ENCODE data around the gene CAMK2A. TPM values are rescaled to one million over a fixed set of nuclear protein-coding genes. Genes with fewer than 3 reads are reported as not detected.
A peak's percentile ranks its signal among the peaks of the same experiment; 100 is the strongest.

CAMK2A gene
- total RNA-seq, 1 donor, result 0.09 TPM

- no peak overlapping the region for H3K4me3 ChIP-seq (ENCODE audit: low read depth, low read length)
- no peak for DNase-seq (ENCODE audit: low read depth)
- no peak for TF ChIP-seq CTCF (IDR thresholded peaks at IDR 0.05; ENCODE audit: insufficient read depth, low read length)
Measured at GRCh38 chr5:150291388-150292385, 2.1 kb upstream of the CAMK2A start.

DNA sequence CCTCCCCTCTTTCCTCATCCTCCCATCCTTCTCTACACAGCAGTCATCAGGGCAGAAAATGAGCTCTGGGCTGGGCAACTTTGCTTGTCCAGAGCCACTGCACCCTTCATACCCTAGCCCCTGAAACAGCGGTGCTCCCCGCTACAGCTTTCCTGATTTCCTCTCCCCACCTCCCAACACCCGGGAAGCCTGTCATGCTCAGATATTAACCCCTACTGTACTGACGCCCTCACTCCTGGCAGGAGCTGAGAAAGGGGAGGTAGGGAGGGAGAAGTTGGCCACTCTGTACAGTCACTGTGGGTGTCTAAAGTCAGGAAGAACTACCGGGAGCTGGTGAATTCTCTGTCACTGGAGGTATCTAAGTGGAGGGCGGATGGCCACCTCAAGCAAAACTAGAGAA, 782 bp downstream of the CAMK2A start:
- no peak overlapping the region for H3K4me3 ChIP-seq (ENCODE audit: low read depth, low read length)
- no peak for DNase-seq (ENCODE audit: low read depth)
- TF ChIP-seq CTCF (IDR thresholded peaks at IDR 0.05; ENCODE audit: insufficient read depth, low read length), result no peak

DNA sequence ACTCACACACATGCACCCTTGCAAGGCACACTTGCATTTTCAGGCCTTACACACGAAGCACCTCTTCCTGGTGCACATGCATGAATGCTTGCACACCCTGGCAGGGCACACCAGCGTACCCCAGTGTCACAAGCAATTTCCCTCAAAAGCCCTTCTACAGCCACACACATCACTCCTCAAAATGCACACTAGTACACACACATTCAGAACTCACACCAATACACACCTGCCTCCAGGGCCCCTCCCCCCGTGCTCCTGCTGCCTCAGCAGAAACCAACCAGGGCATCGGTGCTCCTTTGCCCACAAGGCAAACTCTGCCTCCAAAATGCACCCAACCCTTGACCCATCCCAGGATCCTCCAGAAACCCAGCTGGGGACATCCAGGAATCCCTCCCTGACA, 1.2 kb downstream of the CAMK2A start:
- TF ChIP-seq CTCF (IDR thresholded peaks at IDR 0.05; ENCODE audit: insufficient read depth, low read length), result no peak

DNA sequence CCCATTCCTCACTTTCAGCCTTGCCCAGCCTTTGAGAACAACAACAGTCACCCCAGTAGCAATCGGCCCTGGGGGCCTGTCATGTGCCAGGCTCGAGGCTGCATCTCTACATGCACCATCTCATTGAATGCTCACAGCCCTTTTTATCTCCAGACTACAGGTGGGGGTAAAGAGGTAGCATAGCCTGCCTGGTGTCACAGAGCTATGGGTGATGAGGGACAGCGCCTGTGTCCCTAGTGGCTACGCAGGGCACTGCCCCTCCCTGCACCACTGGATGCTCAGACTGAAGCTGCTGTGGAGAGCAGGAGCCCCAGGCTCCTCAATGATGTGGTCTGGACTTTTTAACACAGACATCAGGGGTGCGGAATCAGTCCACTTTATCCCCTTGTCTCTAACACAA, 2.8 kb downstream of the CAMK2A start:
- H3K4me3 ChIP-seq (ENCODE audit: low read depth, low read length), result no peak overlapping the region
- peak; percentile 6 for TF ChIP-seq CTCF (IDR thresholded peaks at IDR 0.05; ENCODE audit: insufficient read depth, low read length)
- no peak for DNase-seq (ENCODE audit: low read depth)

More for the DNA sequence above, 1.2 kb downstream of the CAMK2A start:
- no peak for DNase-seq (ENCODE audit: low read depth)
- H3K4me3 ChIP-seq (ENCODE audit: low read depth, low read length), result no peak overlapping the region

GRCh38 chr5:150285114-150285513, 4.5 kb downstream of the CAMK2A start:
- no peak for TF ChIP-seq CTCF (IDR thresholded peaks at IDR 0.05; ENCODE audit: insufficient read depth, low read length)
- H3K4me3 ChIP-seq (ENCODE audit: low read depth, low read length), result no peak overlapping the region
- no peak for DNase-seq (ENCODE audit: low read depth)

GRCh38 chr5:150284311-150284710, 5.3 kb downstream of the CAMK2A start:
- no peak for DNase-seq (ENCODE audit: low read depth)
- no peak for TF ChIP-seq CTCF (IDR thresholded peaks at IDR 0.05; ENCODE audit: insufficient read depth, low read length)

More at GRCh38 chr5:150284311-150284710, 5.3 kb downstream of the CAMK2A start:
- H3K4me3 ChIP-seq (ENCODE audit: low read depth, low read length), result no peak overlapping the region

Data from fibroblast of the aortic adventitia (primary cell).